Stimulated activated CD8-positive, alpha-beta memory T cell treated with anti-CD3 and anti-CD28 coated beads, Interleukin-15, amount 100 ng/mL, for 1 hour (primary cell): ENCODE measurements around the gene PJA2.

Experiments used
- DNase-seq: peaks from one replicate; pipeline ENCODE4 v3.0.0-alpha.2; 2020; ENCODE audit warnings: low read depth

The PJA2 gene

DNA sequence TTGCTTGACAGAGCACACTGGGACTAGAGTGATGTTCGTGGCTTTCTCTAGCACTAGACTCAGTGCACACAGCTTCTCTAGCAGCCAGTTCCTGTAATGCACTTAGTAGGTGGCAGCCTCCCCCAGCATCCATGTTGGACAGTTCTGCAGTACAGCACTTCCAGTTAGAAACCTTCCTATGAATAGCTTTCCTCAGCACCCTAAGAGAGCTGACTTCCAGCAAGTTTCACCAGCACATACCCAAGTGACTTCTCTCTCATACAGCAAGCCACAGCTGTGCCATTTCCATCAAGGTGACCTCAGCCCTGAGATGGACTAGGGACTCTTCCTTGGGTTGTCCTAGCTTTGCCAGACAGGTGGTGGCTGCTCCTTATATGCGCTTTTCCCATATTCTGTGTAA is 60.4 kb downstream of the PJA2 start:
- no peak for DNase-seq

DNA sequence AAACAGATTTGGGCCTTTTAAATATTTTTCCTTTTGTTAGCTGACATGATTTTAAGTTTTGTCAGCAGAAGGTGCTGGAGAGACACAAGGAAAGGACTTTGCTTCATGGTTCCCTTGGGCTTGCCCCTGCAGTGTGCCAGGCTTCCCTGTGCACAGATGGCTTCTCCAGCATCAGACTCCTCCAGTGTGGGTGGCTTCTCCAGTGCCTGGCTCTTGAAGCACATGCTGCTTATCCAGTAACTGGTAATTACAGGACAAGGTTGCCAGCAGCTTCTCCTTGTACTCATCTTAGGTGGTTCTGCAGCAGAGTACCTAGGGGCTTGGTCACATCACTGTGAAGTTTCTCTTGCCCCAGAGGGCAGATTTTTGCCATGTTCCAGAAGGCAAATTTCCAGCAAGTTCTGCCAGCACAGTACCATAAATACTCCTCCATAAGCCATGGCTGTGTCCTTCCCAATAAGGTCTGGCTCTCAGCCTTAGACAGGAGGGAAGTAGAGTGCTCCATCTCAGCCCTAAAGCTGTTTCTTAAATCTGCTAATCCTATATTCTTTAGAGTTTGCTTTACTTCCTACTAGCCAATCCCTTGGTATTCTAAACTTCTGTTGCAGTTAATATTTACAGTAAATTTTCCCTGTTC is 62.4 kb downstream of the PJA2 start:
- DNase-seq: no peak

DNA sequence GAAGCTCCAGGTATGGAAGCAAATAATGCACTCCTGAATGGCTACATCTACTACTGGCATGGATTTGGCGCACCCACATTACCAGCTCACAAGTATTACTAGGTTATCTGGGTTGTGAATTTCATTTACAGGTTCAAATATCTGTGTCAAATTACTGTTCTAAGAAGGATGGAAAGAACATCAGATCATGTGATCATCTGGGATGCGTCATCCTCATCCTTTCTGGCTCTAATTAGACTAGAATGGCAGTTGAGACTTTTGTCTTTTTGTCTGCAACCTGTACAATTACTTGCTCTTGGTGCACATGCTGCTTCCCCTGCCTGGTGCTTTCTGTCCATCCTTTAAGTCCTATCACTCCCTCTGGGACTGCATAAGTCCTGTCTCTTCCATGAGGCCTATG is 64.1 kb downstream of the PJA2 start:
- DNase-seq: no peak

DNA sequence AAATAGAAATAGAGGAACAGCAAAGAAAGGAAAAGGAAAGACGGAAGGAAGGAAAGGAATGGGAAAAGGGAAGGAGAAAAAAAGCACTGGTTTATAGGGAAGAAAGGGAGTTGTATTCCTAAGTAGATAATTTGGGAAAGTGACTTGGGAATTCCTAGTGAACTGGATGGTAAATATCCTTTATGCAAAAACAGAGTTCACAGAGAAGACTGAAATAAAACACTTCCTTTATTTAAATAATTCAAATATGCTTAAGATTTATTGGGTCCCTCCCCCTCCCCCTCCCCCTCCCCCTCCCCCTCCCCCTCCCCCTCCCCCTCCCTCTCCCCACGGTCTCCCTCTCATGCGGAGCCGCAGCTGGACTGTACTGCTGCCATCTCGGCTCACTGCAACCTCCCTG is 69.4 kb downstream of the PJA2 start:
- DNase-seq: no peak

DNA sequence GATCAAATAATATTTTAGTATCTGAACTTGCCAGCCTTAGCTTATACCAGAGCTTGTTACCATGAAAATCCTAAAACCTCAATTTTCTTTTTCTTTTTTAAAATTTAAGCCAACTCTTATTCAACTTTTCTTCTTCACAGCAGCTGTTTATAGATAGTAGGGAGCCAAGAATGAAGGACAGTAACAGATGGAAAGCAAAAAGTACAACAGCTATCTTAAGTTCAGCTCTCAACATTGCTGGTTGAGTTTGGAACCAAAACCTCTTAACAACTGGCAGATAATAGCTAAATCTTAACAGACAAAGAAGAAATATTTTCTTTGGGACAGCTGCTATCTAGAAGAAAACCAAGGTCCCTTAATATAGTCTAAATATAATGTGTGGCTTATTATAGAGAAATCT is 74.7 kb downstream of the PJA2 start:
- DNase-seq: no peak

DNA sequence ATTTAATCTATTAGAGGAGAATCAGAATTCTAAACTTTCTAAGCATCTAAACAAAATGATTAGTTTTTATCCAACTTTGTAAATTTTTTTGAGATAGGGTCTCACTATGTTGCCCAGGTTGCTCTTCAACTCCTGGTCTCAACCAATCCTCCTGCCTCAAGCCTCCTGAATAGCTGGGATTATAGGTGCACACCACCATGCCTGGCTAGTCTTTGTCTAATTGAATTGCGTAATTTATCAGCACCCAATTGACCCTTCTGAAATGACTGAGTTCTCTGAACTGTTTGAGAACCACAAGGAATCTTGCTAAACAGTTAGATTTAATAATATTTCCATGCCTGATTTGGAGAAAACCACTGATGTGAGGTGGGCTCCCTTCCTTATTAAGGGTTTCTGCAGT is 75.7 kb downstream of the PJA2 start:
- DNase-seq: no peak

DNA sequence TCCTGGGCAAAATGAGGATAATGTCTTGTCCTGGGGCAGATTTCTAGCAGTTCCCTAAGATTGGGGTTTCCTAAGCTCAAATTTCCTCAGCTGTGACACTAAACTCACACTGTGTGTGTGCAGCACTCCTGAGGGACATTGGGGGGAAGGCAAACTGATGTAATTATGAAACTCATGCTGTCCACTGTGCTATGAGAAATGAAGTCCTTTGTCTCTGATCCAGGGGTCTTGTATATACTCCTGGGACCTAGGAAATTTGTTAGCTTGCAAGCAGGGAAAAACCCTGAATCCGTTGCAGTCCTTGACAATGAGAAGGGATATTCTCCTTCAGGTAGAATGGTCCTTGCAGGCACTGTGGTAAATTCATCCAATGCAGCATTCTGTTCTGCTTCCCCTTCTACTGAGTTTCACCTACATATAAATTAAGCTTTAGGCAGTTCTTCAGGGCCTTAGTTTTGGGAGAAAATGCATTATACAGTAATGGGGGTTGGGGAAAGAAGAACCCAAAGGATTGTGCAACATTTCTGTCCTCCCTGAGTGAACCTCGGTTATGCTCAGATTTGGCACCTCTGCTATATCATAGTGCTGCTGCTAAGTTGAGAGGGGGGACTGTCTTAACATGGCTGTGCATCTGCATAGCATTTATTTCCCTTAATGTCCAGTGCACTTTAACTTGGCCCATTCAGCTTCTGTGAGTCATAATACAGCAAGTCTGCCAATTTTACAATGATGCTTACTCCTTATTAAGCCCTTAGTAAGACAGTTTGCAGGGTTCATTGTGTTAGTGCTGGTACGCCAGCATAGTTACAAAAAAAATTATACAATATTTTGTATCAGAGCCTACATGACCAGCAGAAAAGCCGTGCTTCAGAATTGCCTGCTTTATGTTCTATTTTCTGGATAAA is 80.2 kb downstream of the PJA2 start:
- DNase-seq: no peak

DNA sequence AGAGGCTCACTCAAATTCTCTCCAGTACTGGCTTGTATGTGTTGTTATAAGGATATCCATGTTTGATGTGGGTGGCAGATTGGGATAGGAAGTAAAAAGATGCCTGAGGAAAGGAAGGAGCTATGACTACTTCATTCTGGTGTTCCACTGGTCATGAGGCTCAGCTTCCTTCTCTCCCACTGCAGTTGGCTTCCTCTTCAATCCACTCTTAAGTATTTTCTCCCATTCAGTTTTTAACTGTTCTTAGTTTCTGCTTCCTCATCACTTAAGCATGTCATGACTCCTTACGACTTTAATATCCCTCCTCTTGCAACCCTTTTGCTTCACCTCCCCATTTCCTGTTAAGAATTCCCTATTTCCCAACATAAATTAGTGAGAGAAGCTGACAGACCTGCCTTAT is 81.1 kb downstream of the PJA2 start:
- no peak for DNase-seq

DNA sequence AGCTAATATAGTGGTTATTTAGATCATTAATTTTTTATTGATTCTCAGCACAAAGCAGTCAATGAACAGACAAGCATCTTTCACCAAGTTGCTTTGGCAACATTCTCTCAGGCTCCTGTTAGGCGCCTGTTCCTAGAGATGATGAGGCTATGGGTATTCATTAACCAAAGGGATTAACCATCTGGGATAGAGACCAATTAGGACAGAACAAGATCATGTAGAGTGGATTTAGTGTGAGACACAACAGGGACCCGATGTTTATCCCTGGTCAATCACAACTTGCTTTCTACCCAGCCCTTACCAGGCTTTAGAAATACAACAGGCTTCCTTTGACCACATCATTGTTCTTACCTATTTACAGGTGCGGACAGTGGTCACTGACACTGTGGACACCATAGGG is 82.2 kb downstream of the PJA2 start:
- no peak for DNase-seq

DNA sequence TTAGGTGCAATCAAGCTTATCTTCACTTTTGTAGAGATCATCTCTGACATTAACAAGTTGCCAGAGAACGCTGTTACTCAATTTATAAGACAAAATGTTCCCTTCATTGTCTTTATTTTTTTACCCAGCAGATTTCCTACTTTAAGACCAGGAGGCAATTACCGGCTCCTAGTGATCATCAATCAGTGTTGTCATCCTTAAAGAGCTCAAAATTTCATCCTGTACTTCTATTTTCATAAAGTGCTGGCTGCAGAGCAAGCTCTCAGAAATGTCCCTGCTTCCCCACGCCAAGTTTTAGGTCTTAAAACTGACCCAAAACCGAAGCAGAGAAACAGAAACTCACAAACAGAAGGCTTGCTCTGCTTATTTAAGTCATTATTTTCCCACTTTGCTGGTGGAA is 82.9 kb downstream of the PJA2 start:
- no peak for DNase-seq

DNA sequence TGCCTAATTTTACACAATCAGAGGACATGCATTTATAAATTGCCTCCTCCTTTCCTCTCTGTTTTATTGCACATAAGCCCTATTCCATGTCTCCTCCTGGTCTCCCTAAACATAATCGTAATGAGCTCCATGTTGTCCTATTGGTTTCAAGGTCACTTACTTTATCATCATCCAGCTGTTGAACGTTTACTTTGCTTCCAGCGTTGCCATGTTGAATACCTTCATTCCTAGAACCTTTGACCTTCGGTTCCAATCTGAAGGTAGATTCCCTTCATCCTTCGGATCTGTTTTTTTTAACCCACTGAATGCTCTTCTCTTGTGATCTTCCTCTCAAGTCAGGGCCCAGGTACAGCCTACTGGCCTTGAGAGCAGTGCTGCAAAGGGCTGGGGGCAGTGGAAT is 84.3 kb downstream of the PJA2 start:
- no peak for DNase-seq

DNA sequence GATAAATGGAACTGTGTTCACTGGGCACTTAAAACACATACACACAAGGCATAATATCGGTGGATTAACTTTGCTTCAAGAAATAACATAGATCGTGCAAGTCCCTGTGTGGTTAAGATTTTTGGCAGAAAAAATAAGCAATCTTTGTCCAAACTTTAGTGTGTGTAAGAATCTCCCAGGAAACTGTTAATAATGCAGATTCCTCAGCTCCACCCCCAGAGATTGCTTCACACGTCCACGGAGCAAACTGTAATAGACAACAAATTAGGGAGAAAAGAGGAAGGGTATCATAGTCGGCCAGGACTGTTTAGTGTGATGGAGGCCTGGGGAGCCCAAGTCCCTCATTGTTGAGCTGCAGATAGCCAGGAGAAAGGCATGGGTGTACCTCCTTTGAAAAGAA is 84.8 kb downstream of the PJA2 start:
- DNase-seq: no peak

DNA sequence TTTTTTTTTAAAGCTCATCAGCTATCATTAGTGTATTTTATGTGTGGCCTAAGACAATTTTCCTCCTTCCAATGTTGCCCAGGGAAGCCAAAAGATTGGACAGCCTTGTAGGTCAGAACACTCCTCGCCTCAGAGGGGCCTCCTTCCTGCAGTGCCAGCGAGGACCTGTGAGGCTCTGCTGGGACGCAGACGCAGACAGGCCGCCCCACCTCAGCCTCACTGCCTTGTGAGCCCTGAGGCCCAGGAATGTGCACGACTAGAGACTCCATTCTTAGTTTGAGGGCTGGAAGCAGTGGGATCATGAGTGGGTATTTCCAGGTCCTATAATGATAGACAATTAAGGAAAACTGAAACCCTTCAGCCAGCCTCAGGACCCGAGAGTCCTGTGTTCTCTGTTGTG is 85.4 kb downstream of the PJA2 start:
- no peak for DNase-seq

DNA sequence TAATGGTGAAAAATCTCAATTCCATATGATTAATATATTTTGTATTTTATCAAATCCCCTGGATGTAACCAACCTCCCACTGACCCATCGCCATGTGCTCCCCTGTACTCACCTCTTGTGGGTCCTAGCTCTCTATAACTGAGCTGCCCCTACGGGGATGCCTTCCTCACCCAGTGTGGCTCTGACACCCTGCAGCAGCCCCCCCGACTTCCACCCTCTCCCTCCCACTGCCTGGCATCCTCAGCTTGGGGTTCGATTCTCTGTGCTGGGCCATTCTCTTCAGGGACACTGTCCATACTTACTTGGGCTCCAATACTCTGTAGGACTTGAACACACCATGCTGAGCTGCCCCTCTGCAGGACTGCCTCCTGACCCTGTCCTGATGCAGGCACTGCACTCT is 87.1 kb downstream of the PJA2 start:
- no peak for DNase-seq

DNA sequence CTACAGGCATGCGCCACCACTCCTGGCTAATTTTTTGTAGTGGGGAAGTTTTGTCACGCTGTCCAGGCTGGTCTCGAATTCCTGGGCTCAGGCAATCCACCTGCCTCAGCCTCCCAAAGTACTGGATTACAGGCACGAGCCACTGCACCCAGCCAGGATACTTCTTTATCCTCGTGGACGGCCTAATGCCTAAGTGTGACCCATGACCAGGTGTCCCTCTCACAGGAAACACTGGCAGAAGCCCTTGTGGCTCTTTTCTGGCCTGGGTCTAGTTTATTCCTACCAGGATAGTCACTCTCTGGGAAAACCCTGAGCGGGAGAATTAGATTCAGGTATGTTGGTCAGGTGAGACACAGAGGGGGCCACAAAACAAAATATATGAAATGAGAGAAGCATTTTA is 90.4 kb downstream of the PJA2 start:
- DNase-seq: no peak

DNA sequence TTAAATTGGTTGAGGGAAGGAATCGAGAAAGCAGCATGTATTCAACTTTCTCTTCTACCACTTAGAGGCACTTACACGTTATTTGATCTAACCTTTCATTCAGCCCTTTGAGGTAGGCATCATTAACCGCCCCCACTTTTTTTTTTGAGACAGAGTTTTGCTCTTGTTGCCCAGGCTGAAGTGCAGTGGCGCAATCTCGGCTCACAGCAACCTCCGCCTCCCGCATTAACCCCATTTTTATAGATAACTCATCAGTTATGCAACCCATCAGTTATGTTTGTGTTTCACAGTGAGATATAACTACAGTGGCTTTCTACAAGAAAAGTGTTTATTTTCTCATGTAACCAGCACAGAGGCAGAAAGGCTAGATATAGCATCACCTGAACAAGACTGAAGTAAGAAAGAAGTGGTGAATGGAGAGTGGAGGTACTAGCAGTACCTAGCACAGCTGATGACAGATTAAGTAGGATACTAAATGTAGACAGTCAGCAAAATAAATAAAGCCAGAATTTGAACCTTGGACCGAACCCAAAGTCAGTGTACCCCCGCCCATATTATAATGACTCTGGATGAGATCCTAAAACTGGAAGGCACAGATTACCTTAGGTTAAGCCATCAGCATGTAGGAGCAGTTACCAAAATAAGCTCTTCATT is 91.2 kb downstream of the PJA2 start:
- DNase-seq: no peak

DNA sequence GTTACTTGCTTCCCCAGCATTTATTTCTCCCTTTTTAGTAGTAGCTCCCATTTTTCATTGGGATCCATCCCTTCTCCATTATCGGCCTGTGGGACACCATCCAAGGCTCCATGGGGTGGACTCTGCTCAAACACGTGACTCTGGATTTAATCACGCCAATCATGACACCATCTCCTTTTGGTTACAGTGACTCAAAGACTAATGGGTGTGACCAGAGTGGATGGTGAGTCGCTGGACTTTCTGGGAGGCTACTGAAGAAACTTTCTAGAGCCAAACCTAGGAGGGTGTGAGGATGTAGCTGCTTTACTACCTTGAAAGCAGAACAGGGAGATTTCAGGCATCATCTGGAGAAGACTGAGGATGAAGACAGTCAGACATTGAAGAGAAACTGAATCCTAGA is 93.1 kb downstream of the PJA2 start:
- DNase-seq: no peak

DNA sequence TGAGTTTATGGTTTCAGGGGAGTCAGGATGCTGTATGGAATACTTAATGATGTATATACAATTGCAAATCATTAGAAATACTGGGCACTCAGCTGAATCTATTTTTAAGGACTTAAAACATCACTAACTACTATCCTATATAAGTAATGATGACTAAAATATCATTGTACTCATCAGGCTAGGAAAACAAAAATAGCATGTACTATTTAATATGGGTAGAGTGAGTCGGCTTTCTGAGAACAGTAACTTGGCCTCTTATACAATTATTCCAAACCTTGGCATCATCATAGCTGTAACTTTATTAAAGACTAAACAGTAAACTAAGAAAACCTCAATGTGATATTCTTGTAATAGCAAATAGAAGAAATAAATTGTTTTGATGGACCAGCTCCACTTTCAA is 94.5 kb downstream of the PJA2 start:
- no peak for DNase-seq

DNA sequence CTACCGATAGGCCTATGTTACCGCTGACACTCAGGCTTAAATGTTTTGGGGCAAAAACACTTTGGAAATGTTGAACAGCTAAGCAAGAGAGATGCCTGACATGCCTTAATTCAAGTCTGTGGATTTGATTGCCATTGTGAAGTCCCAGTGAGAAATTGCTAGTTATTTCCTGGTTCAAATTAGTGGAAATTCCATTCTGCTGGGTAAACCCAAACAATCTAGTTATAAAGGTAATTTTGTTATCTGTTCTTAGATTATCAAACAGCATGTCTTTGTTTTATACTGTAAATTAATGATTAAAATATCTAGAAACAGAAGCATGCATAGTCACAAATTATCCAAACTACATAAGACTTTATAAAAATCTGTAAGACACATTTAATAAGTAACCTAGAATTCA is 96.6 kb downstream of the PJA2 start:
- no peak for DNase-seq

DNA sequence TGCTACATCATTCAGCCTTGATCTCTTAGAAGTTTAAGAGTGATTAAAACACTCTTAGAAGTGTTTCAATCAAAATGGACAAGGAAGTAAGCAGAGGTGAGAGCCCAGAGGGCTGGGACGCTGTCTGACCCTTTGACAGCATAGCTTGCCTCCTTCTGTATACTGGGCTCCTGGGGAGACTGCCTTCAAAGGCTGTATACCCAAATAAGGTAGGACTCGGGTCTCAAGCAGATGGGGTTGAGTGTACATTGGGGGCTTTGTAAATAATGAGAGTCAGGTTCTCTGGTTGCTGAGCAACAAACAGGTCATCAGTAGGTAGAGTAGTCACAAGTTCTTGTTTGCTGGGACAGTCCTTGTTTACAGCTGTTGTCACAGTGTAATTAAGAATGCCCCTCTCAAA is 97.1 kb downstream of the PJA2 start:
- no peak for DNase-seq

DNA sequence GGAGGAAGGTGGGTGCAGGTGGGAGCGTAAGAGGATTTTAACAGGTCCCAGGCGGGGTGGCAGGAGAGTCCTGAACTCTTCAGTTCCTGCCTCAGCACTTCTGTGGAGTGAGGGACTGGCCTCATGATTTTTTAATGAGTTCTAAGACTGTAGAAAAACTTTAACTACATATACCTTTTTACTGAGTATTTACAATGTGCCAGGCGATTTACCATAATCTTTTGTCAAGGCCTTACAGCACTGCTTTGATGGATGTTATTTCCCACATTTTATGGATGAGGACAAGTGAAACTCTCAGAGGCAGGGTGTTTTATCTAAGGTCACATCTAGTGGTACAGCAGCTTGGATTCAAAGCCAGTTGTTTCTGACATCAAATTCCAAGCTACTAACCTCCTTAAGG is 99.5 kb downstream of the PJA2 start:
- DNase-seq: no peak

DNA sequence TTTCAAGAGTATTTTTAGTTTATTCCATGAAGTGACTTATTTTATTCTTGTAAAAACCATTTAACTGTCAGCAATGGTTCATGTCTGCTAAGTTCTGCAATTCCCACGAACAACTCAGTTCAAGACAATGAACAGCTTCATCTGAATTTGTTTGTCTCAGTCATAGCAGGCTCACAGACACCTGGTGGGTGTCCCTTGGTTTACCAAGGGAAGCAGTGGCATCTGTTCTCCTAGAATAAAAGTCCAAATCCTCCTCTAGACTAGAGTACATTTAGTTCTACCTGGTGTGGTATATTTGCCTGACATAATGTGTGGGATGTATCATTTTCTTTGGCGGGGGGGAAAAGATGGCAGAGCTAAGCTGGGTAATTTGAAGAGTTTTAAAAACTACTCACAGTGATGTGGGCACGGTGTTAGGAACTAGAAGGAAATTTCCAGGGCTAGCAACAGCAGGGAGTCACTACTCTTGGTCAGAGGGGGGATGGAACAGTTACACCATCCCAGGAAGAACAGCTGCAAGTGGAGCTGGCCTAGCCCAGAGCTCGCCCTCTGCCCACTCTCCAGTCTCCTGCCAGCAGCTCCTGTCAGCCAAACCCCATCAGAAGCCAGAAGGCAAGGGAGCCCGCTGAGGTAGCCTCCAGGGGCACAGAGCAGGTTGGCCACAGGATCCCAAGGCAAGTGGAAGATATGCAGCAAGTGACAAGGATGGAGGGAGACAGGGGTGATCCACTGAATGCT is 100.3 kb downstream of the PJA2 start:
- no peak for DNase-seq

DNA sequence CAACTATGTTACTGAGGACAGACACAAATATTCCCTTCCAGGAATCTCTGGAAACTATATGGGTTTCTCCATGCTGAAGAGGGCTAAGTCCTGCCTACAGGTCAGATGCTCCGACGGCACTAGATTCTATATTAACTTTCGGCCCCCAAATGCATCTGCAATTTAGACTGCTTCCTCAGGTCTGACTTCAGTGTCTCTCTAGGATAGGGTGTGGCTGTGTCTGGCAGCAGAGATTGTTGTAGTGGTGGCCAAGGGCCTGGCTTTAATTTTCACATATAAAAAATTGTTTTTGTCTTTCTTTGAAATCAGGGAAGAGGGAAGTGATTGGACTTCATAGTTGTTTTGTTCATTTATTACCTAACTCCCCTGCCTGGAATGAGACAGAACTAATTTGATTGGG is 101.8 kb downstream of the PJA2 start:
- no peak for DNase-seq
